ENCODE results near the gene ADGRV1. TPM values are rescaled to one million over a fixed set of nuclear protein-coding genes. Genes with fewer than 3 reads are reported as not detected.

ADGRV1 gene
- total and polyA plus RNA-seq, 7 experiments from 2014 or later = 0.32 to 1.1 TPM; not detected in 5

DNA sequence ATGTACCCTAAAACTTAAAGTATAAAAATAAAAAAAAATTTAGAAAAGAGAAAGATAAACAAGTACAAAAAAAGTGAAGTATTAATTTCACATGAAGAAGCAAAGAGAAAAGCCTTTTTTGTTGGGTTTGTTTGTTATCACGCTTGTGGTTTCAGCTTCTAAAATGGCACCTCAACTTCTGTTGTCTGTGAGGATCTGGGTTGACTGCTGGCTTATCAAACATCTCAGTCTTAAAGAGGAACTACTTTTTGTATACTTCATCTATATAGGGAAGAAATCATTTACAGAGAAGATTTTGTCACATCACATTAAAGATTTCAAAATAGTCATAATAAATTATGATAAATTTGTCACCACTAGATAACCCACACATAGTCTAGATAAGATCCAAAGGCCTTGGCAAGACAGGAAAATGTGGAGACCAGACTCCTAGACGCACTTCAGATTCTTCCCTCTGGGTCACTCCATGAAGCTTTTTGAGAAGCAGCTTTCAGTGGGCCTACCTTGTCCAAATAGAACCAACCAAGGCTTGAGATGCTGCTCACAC, 8.8 kb upstream of the ADGRV1 start:
- ATAC-seq = peak; percentile 67
- H3K36me3 Mint-ChIP-seq = no peaks in the 10 kb centered on the region
- no peaks in the 10 kb centered on the region for H3K36me3 ChIP-seq (ENCODE audit: control insufficient read depth in 2 of 3, insufficient read depth in 3 of 3, low read length in 3 of 3)
- no peaks in the 10 kb centered on the region for H3K9me3 ChIP-seq (ENCODE audit: control insufficient read depth in 2 of 3, low read length in 3 of 3)
- ChIA-PET POLR2A (no interaction called here), CTCF (no interaction called here)
- H3K27ac Mint-ChIP-seq = no peak overlapping the region
- H3K27me3 ChIP-seq (ENCODE audit: control insufficient read depth in 2 of 2, insufficient read depth in 2 of 2, low read length in 2 of 2) = peaks cover 0 to 6% of the 10 kb centered on the region in 2 donors
- H3K4me3 Mint-ChIP-seq = no peak overlapping the region
- H3K27me3 Mint-ChIP-seq = peaks cover 23 to 50% (median 37%) of the 10 kb centered on the region in 5 donors
- intact Hi-C loops (cut with micrococcal nuclease) = no loop called here
- H3K9me3 Mint-ChIP-seq = no peaks in the 10 kb centered on the region
- H3K4me3 ChIP-seq (ENCODE audit: low read length) = no peak overlapping the region
- no peak for DNase-seq
- H3K27ac ChIP-seq (ENCODE audit: low read depth, low read length) = no peak overlapping the region
- H3K4me1 Mint-ChIP-seq = no peaks in the 10 kb centered on the region
- H3K4me1 ChIP-seq (ENCODE audit: control insufficient read depth in 2 of 2, insufficient read depth in 2 of 2, low read length in 2 of 2) = no peaks in the 10 kb centered on the region

DNA sequence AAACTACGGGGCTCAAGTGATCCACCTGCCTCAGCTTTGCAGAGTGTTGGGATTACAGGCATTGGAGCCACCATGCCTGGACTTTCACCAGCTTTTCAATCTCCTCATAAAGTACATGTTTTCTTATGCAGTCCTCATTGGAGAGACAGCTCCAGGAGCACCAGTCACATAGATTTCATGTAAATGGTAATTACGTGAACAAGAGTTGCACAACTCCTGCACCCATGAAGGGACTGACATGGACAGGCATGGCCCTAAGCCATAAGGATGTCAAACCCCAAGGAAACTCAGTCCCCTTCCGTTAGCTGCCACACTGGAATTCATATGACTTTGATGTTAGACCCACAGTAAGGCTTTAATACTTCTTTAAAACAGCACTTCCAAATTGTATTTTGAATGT, 7.6 kb upstream of the ADGRV1 start:
- Mint-ChIP-seq H3K36me3 (no peaks in the 10 kb centered on the region), H3K9me3 (no peaks in the 10 kb centered on the region), H3K4me3 (no peak overlapping the region), H3K27ac (no peak overlapping the region), H3K27me3 (peaks cover 21 to 56% (median 42%) of the 10 kb centered on the region in 5 donors), H3K4me1 (no peaks in the 10 kb centered on the region)
- Histone ChIP-seq H3K36me3 (ENCODE audit: control insufficient read depth in 2 of 3, insufficient read depth in 3 of 3, low read length in 3 of 3) (no peaks in the 10 kb centered on the region), H3K27me3 (ENCODE audit: control insufficient read depth in 2 of 2, insufficient read depth in 2 of 2, low read length in 2 of 2) (peaks cover 0 to 6% of the 10 kb centered on the region in 2 donors), H3K27ac (ENCODE audit: low read depth, low read length) (no peak overlapping the region), H3K4me1 (ENCODE audit: control insufficient read depth in 2 of 2, insufficient read depth in 2 of 2, low read length in 2 of 2) (no peaks in the 10 kb centered on the region), H3K9me3 (ENCODE audit: control insufficient read depth in 2 of 3, low read length in 3 of 3) (no peaks in the 10 kb centered on the region), H3K4me3 (ENCODE audit: low read length) (no peak overlapping the region)
- DNase-seq (no peak), ATAC-seq (no peak)
- ChIA-PET POLR2A (no interaction called here), CTCF (no interaction called here)
- intact Hi-C loops (cut with micrococcal nuclease) = no loop called here

DNA sequence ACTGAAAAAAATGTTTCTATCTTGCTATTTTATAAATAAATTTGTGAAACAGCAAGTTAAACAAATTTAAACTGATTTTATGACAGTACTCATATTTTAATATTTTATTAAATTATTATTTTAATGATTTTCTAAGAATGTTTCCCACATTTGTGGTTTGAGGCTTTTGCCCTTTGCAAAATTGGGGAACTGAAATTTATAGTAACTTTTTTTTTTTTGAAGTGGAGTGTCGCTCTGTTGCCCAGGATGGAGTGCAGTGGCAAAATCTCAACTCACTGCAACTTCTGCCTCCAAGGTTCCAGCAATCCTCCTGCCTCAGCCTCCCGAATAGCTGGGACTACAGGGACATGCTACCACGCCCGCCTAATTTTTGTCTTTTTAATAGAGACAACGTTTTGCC, 7.2 kb upstream of the ADGRV1 start:
- ChIA-PET POLR2A (no interaction called here), CTCF (no interaction called here)
- H3K27me3 ChIP-seq (ENCODE audit: control insufficient read depth in 2 of 2, insufficient read depth in 2 of 2, low read length in 2 of 2) = peaks cover 0 to 6% of the 10 kb centered on the region in 2 donors
- H3K27ac ChIP-seq (ENCODE audit: low read depth, low read length) = no peak overlapping the region
- no peak for ATAC-seq
- Mint-ChIP-seq H3K36me3 (no peaks in the 10 kb centered on the region), H3K27me3 (peaks cover 22 to 60% (median 45%) of the 10 kb centered on the region in 5 donors), H3K9me3 (no peaks in the 10 kb centered on the region), H3K4me3 (no peak overlapping the region), H3K27ac (no peak overlapping the region), H3K4me1 (no peaks in the 10 kb centered on the region)
- H3K36me3 ChIP-seq (ENCODE audit: control insufficient read depth in 2 of 3, insufficient read depth in 3 of 3, low read length in 3 of 3) = no peaks in the 10 kb centered on the region
- H3K4me3 ChIP-seq (ENCODE audit: low read length) = no peak overlapping the region
- intact Hi-C loops (cut with micrococcal nuclease) = no loop called here
- H3K9me3 ChIP-seq (ENCODE audit: control insufficient read depth in 2 of 3, low read length in 3 of 3) = no peaks in the 10 kb centered on the region
- H3K4me1 ChIP-seq (ENCODE audit: control insufficient read depth in 2 of 2, insufficient read depth in 2 of 2, low read length in 2 of 2) = no peaks in the 10 kb centered on the region
- no peak for DNase-seq

DNA sequence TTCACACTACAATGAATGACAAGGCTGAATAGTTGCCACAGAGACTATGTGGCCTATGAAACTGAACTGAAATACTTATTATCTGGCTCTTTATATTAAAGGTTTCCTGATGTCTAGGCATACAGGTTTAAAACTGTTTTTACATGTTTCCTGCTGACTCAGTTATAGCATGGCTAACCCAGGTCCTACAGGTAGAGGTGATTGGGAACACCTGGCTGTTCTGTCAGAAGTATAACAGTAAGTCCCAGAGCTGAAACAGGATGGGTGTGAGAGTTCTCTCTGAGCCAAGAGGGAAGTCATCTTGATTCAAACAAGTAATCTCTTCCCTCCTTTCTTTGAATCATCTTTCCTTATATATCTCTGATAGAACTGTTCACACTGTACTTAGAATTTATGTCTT, 4.9 kb upstream of the ADGRV1 start:
- Histone ChIP-seq H3K9me3 (ENCODE audit: control insufficient read depth in 2 of 3, low read length in 3 of 3) (no peaks in the 10 kb centered on the region), H3K27ac (ENCODE audit: low read depth, low read length) (no peak overlapping the region), H3K4me3 (ENCODE audit: low read length) (no peak overlapping the region), H3K27me3 (ENCODE audit: control insufficient read depth in 2 of 2, insufficient read depth in 2 of 2, low read length in 2 of 2) (no peaks in the 10 kb centered on the region), H3K4me1 (ENCODE audit: control insufficient read depth in 2 of 2, insufficient read depth in 2 of 2, low read length in 2 of 2) (no peaks in the 10 kb centered on the region), H3K36me3 (ENCODE audit: control insufficient read depth in 2 of 3, insufficient read depth in 3 of 3, low read length in 3 of 3) (no peaks in the 10 kb centered on the region)
- Mint-ChIP-seq H3K4me3 (no peak overlapping the region), H3K27ac (no peak overlapping the region), H3K36me3 (no peaks in the 10 kb centered on the region), H3K27me3 (peaks cover 39 to 72% (median 60%) of the 10 kb centered on the region in 5 donors), H3K4me1 (peaks cover 7 to 9% (median 8%) of the 10 kb centered on the region in 7 donors), H3K9me3 (no peaks in the 10 kb centered on the region)
- CTCF ChIA-PET = no interaction called here
- no peak for ATAC-seq
- POLR2A ChIA-PET = no interaction called here
- no peak for DNase-seq
- intact Hi-C loops (cut with micrococcal nuclease) = no loop called here

DNA sequence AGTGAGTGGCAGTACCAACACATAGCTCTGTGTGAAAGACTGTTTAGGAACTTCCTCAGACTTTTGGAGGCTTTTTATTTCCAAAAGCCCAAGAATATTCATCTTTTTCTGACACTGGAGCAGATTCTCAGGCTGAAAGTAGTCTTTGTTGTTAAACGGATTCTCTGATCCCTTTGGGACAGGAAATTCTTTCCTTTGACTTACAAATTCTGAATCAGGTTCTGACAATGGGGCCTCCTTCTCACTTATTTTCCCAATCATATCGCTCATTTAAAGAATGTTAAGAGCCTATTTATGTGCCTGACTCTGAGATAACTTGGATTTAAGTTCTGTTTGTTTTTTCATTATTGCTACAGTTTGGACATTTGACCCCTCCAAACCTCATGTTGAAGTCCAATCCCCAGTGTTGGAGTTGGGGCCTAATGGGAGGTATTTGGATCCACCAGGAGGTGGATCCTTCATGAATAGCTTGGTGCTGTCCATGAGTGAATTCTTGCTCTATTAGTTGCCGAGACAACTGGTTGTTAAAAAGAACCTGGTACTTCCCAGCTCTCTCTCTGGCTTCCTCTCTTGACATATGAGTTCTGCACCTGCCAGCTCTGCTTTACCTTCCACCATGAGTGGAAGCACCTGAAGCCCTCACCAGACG, 4.1 kb upstream of the ADGRV1 start:
- no peak overlapping the region for H3K27ac ChIP-seq (ENCODE audit: low read depth, low read length)
- intact Hi-C loops (cut with micrococcal nuclease) = no loop called here
- H3K27me3 ChIP-seq (ENCODE audit: control insufficient read depth in 2 of 2, insufficient read depth in 2 of 2, low read length in 2 of 2) = no peaks in the 10 kb centered on the region
- no peak overlapping the region for H3K4me3 ChIP-seq (ENCODE audit: low read length)
- H3K36me3 Mint-ChIP-seq = no peaks in the 10 kb centered on the region
- POLR2A ChIA-PET = no interaction called here
- CTCF ChIA-PET = no interaction called here
- no peak for ATAC-seq
- H3K9me3 Mint-ChIP-seq = no peaks in the 10 kb centered on the region
- no peaks in the 10 kb centered on the region for H3K36me3 ChIP-seq (ENCODE audit: control insufficient read depth in 2 of 3, insufficient read depth in 3 of 3, low read length in 3 of 3)
- H3K4me1 Mint-ChIP-seq = peaks cover 8 to 12% (median 10%) of the 10 kb centered on the region in 7 donors
- H3K4me3 Mint-ChIP-seq = no peak overlapping the region
- no peaks in the 10 kb centered on the region for H3K9me3 ChIP-seq (ENCODE audit: control insufficient read depth in 2 of 3, low read length in 3 of 3)
- peaks cover 39 to 79% (median 67%) of the 10 kb centered on the region in 5 donors for H3K27me3 Mint-ChIP-seq
- no peak for DNase-seq
- H3K27ac Mint-ChIP-seq = no peak overlapping the region
- no peaks in the 10 kb centered on the region for H3K4me1 ChIP-seq (ENCODE audit: control insufficient read depth in 2 of 2, insufficient read depth in 2 of 2, low read length in 2 of 2)

DNA sequence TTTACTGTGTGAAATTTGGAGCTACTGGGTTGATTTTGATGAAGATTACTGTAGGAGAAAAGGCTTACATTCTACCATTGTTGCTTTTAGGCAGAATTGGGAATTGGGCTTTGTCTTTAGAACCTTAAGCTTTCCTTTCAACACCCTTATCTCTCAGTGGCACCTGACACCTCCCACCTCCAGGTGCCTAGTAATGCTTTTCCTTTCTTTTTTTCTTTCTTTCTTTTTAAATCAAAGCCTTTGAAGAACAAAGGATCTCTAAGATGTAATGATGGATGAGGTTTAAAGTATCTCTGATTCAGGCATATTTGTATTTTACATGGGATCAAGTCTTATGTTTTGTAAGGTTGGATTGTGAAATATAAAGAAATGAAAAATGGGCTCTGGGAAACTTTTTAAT, 2.9 kb upstream of the ADGRV1 start:
- ATAC-seq (no peak), DNase-seq (no peak)
- intact Hi-C loops (cut with micrococcal nuclease) = no loop called here
- H3K9me3 Mint-ChIP-seq = no peaks in the 10 kb centered on the region
- no peak overlapping the region for H3K4me3 Mint-ChIP-seq
- ChIA-PET CTCF (no interaction called here), POLR2A (no interaction called here)
- peaks cover 8 to 12% (median 10%) of the 10 kb centered on the region in 7 donors for H3K4me1 Mint-ChIP-seq
- Histone ChIP-seq H3K36me3 (ENCODE audit: control insufficient read depth in 2 of 3, insufficient read depth in 3 of 3, low read length in 3 of 3) (no peaks in the 10 kb centered on the region), H3K4me3 (ENCODE audit: low read length) (no peak overlapping the region), H3K9me3 (ENCODE audit: control insufficient read depth in 2 of 3, low read length in 3 of 3) (no peaks in the 10 kb centered on the region), H3K27ac (ENCODE audit: low read depth, low read length) (no peak overlapping the region), H3K27me3 (ENCODE audit: control insufficient read depth in 2 of 2, insufficient read depth in 2 of 2, low read length in 2 of 2) (peaks cover 0 to 5% of the 10 kb centered on the region in 2 donors), H3K4me1 (ENCODE audit: control insufficient read depth in 2 of 2, insufficient read depth in 2 of 2, low read length in 2 of 2) (no peaks in the 10 kb centered on the region)
- H3K36me3 Mint-ChIP-seq = no peaks in the 10 kb centered on the region
- H3K27me3 Mint-ChIP-seq = peaks cover 49 to 83% (median 74%) of the 10 kb centered on the region in 5 donors
- H3K27ac Mint-ChIP-seq = no peak overlapping the region

DNA sequence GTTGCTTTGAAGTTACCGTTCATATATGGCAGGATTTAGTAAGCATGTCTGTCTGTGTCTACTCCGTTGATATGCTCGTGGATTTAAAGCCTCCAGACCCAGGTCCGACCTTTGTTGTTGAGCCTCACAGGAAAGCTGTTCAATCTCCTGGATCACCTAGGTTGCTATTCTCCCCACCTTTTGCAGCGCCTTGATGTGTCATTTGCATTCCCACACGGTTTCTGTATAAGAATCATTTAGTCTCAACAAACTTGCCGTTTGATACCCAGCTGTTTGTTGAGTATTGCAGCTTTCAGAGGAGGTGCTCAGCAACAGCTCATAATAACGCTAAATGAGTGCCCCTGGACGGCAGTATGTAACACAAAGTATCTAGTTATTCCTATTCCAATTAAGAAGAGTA, 1.2 kb upstream of the ADGRV1 start:
- POLR2A ChIA-PET = no interaction called here
- DNase-seq (no peak), ATAC-seq (no peak)
- H3K9me3 ChIP-seq (ENCODE audit: control insufficient read depth in 2 of 3, low read length in 3 of 3) = no peaks in the 10 kb centered on the region
- no peak overlapping the region for H3K27ac ChIP-seq (ENCODE audit: low read depth, low read length)
- Mint-ChIP-seq H3K36me3 (no peaks in the 10 kb centered on the region), H3K27ac (no peak overlapping the region), H3K9me3 (no peaks in the 10 kb centered on the region), H3K27me3 (peaks cover 44 to 89% (median 81%) of the 10 kb centered on the region in 5 donors), H3K4me1 (peaks cover 8 to 12% (median 10%) of the 10 kb centered on the region in 7 donors), H3K4me3 (peak overlapping the region in 1 of 10 donors; percentile 67)
- no peaks in the 10 kb centered on the region for H3K4me1 ChIP-seq (ENCODE audit: control insufficient read depth in 2 of 2, insufficient read depth in 2 of 2, low read length in 2 of 2)
- no peaks in the 10 kb centered on the region for H3K36me3 ChIP-seq (ENCODE audit: control insufficient read depth in 2 of 3, insufficient read depth in 3 of 3, low read length in 3 of 3)
- H3K27me3 ChIP-seq (ENCODE audit: control insufficient read depth in 2 of 2, insufficient read depth in 2 of 2, low read length in 2 of 2) = peaks cover 0 to 7% of the 10 kb centered on the region in 2 donors
- H3K4me3 ChIP-seq (ENCODE audit: low read length) = no peak overlapping the region
- intact Hi-C loops (cut with micrococcal nuclease) = no loop called here
- CTCF ChIA-PET = no interaction called here

Data from naive thymus-derived CD4-positive, alpha-beta T cell (primary cell).